ENCODE results near the gene KPNA2. TPM values are rescaled to one million over a fixed set of nuclear protein-coding genes. Genes with fewer than 3 reads are reported as not detected.

The KPNA2 gene
- total RNA-seq (2022; extraction: Qiagen RNA extraction; ENCODE audit: low read depth) = 502 to 532 TPM (median 519 TPM) in 5 replicates

GRCh38 chr17:68035523-68036303, at the start of gene KPNA2:
Gene KPNA2, plus strand, starts transcription at chr17:68035735. Its CDS starts 1,398 bp downstream, at chr17:68037133.

GRCh38 chr17:67996301-67997171, 39.0 kb upstream of the KPNA2 start, which contains the start of gene C17orf58:
Gene C17orf58, minus strand, starts transcription at chr17:67996469. Its CDS starts 271 bp downstream, at chr17:67996198.

Other genes starting within 250 kb of the KPNA2 start
- gene BPTF, start 210.2 kb upstream of the KPNA2 start, total RNA-seq (2022; extraction: Qiagen RNA extraction; ENCODE audit: low read depth) = 33.0 to 42.8 TPM (median 40.7 TPM) in 5 replicates
- gene C17orf58, start 39.3 kb upstream of the KPNA2 start, total RNA-seq (2022; extraction: Qiagen RNA extraction; ENCODE audit: low read depth) = 17.6 to 20.0 TPM (median 18.1 TPM) in 5 replicates
- gene AMZ2, start 212.3 kb downstream of the KPNA2 start, total RNA-seq (2022; extraction: Qiagen RNA extraction; ENCODE audit: low read depth) = 98.6 to 121 TPM (median 115 TPM) in 5 replicates